ENCODE measurements around the gene BMAL1. TPM values are rescaled to one million over a fixed set of nuclear protein-coding genes. Genes with fewer than 3 reads are reported as not detected.

The BMAL1 gene
- total and polyA plus RNA-seq, 2 of the 8 experiments (the other 6 are each of a cell fraction or from before 2014, with no cell fraction given), result 6.8 to 6.9 TPM

- TF ChIP-seq NANOG (IDR thresholded peaks at IDR 0.05; ENCODE audit: insufficient read depth, low read depth, low read length, poor library complexity, severe bottlenecking) (no peak), CHD2 (IDR thresholded peaks at IDR 0.05; ENCODE audit: low read length) (no peak), CBX5 (IDR thresholded peaks at IDR 0.05; ENCODE audit: low read depth, low read length) (no peak)
- TF ChIP-seq, protein P1, sequence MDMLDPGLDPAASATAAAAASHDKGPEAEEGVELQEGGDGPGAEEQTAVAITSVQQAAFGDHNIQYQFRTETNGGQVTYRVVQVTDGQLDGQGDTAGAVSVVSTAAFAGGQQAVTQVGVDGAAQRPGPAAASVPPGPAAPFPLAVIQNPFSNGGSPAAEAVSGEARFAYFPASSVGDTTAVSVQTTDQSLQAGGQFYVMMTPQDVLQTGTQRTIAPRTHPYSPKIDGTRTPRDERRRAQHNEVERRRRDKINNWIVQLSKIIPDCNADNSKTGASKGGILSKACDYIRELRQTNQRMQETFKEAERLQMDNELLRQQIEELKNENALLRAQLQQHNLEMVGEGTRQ (IDR thresholded peaks at IDR 0.05; ENCODE audit: low read length), result no peak
Measured at GRCh38 chr11:13302420-13302958, 24.9 kb downstream of the BMAL1 start (continued).

Measured in H1 (cell line).